Activated CD8-positive, alpha-beta memory T cell treated with anti-CD3 and anti-CD28 coated beads, Interleukin-2, amount 50 U/mL, for 1 hour (primary cell): ENCODE data around the gene SPATA25.
"Not testable (repeated sequence)": the region's sequence is repeated elsewhere in the genome, so short reads cannot be mapped to it uniquely, and the experiment has no call there.

Experiments used
- DNase-seq: peaks from one replicate; pipeline ENCODE4 v3.0.0-alpha.2; 2020; ENCODE audit errors: extremely low read depth

Gene SPATA25

DNA sequence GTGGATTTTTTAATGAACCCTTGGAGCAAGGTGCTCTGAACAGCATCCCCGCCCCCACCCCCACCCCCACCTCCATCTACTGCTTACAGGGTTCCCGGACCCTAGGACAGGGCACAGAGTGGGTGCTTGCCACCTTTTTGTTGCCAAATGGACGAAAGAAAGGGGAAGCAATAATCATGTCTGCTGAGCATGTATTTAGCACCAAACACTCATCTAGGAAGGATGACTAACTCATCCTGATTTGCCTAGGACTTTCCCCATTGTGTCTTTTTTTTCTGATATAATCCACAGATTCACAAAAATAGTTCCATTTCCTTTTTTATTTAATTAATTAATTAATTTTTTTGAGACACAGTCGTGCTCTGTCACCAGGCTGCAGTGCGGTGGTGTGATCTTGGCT, 25.7 kb upstream of the SPATA25 start:
- no peak for DNase-seq

DNA sequence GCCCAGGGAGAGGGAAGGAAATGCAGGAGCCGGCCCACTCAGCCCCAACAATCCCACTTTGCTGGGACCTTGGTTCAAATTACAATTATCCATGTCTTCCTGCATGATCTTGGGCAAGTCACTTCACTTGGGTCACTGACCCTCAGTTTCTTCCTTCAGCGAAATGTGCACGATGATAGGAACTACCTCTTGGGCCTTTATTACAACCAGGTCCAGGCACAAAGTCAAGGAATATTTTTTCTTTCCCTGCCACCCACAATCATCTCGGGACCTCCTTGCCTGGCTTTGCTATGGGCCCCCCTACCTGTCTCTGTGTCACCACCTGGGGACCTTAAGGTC, 24.9 kb upstream of the SPATA25 start:
- no peak for DNase-seq

DNA sequence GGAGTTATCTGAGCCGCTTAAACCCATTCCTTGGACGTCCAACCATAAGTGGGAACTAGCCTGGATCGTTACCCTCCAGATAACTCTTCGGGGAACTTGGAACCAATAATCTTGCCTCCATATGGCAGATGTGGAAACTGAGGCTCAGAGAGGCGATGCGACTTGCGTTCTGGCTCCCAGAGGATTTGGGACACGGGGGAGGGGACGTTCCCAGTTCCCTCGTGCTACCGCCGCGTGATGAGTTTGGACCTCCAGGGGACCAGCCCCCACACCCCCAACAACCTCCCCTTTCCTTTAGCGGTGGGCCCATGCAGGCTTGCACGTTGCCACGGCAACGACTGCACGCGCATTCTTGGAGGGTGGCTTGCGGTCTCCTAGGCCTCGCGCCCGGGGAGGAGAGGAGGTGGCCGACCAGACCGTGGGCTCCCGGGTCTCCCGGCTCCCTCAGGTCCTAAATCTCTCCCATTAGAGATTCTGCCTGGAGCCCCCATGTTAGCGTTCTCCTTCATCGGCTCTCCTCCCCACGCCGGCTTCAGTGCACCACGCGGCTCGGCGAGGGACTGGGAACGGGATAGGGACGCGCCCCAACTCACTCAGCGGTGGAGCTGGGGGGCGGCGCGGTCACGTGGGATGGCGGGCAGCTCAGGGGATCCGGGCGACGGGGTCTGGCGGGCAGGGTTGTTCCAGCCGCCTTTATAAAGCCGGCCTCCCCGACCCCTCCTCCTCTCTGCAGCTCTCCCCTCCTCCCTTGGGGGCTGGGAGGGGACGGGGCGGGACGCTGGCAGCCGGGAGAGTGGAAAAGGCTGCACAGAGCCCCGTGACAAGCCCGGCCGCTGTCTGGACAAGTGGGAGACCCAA, 24.3 kb upstream of the SPATA25 start, which contains the start of gene PLTP:
Gene PLTP (minus strand): TSS at position 670 of the 858 bp plus-strand sequence. CDS start 703 bp downstream, outside the sequence.
- DNase-seq: no peak

DNA sequence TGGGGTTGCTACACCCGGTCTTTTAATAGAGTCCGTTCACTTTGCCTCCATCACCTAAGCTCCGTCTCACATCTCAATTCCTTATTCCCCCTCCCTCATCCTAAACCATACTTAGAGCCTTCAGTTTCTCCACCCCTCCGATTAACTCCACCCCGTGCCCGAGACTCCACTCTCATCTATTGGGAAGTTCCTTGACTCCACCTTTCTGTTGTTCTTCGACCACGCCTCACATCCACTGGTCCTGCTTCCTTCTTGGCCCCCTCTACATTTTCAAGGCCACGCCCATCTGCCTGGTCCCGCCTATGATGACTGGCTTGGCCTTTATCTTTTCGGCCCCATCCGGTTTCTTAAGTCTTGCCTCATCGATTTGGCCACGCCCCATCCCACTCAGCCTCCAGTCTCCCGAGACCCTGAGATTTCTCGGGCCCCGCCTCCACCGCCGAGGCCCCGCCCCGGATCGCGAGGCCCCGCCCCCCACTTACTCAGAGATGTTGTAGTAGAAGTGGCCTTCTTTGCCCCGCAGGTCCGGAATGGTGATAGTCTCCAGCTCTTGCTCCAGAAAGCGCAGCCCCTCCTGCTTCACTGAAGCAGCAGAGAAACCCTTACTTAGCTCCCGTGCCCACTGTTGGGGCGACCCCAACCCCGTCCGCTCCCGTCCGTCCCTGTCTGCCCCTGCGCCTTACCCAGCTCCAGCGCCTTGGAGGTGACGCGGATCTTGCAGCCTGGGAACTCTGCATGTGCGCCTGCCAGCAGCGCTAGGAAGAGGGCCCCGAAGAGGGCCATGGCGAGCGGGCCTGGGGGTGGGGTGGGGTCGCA, 23.5 kb upstream of the SPATA25 start:
- peak; percentile 63 for DNase-seq

DNA sequence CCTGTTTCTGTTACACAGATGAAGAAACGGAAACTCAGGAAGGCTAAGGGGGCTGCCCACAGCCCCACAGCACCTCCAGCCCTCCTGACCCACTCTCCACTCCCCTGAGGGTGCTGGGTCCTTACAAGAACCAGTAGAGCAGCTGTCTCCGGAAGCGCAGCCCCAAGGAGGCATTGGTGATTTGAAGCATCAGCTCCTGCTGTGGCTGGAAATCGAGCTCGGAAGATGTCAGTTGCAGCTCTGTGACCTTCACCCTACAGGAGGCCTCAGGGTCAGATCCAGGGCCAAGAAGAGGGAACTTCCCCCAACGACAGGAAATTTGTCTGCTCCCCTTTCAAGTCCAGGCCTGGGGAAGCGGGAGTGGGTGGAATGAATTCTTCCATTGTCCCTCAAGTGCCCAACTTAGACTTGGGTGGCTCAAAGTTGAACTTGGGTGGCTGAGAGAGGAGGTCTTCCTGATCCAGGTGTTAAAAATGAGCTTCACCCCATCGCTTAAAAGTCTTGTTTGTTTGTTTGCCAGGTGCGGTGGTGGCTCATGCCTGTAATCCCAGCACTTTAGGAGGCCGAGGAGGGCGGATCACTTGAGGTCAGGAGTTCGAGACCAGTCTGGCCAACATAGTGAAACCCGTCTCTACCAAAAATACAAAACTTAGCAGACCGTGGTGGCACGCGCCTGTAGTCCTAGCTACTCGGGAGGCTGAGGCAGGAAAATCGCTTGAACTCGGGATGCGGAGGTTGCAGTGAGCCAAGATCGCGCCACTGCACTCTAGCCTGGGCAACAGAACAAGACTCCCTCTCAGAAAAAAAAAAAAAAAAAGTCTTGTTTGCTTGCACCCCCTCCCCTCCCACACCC, 22.6 kb upstream of the SPATA25 start:
- no peak for DNase-seq

DNA sequence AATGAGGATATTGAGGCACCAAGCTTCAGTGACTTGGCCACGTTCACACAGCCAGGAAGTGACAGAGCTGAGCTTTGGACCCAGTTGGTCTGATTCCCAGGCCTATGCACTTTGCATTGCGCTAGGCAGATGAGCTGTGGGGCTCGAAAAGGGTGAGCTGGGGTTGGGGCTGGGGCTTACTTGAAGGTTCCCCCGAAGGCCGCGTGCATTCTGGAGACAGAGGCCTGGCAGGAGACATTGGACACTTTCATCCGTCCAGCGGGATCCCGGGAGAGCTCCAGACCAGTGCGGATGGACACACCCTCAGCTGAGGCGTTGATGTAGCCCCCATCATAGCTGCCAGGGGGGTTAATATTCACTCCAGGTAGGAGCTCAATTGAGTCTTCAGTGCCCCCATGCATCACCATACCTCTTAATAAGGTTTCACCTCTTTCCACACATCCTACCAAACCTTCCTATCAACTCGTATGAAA, 21.9 kb upstream of the SPATA25 start:
- DNase-seq: no peak

DNA sequence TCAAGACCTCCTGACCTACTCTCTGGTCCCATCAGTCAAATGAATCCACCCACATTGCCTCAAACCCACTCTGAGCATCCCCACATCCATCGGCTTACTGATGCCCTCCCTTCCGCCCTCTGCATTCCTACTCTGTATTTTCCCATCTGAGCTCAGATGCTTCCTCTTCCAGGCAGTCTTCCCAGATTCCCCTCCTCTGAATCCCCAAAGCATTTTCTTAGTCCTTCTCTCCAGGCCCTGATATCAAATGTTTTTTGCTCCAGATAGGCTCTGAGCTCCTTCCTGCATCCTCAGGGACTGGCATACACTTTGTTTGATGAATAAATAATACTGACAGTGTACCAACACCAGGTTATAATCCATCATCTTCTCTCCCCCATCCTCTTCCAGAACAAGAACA, 20.7 kb upstream of the SPATA25 start:
- DNase-seq: no peak

DNA sequence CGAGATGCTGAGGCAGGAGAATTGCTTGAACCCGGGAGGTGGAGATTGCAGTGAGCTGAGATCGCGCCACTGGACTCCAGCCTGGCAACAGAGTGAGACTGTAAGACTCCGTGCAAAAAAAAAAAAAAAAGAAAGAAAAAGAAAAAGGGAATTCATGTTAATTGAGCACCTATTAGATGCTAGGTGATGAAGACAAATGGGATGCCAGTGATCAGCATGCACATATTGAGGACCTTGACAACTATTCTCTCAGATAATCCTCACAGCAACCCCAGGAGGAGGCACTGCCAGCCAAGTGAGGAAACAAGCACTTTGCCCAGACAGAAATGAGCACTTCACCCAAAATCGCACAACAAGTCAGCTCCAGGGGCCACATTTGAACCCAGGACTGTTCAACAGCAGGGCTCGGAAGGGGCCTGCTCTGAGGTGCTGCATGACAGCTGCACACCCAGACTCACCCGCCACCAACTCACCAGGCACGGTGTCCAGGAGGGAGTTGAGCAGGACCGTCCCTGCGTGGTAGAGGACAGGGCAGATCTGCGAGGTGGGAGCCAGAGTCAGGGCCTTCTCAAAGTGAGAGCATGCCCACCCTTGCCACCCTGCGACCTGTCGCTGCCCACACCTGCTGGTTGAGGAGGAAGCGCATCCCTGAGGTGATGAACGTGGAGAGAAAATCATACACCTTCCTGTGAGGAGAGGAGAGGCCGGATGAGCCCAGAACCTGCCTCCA, 20.0 kb upstream of the SPATA25 start:
- no peak for DNase-seq

DNA sequence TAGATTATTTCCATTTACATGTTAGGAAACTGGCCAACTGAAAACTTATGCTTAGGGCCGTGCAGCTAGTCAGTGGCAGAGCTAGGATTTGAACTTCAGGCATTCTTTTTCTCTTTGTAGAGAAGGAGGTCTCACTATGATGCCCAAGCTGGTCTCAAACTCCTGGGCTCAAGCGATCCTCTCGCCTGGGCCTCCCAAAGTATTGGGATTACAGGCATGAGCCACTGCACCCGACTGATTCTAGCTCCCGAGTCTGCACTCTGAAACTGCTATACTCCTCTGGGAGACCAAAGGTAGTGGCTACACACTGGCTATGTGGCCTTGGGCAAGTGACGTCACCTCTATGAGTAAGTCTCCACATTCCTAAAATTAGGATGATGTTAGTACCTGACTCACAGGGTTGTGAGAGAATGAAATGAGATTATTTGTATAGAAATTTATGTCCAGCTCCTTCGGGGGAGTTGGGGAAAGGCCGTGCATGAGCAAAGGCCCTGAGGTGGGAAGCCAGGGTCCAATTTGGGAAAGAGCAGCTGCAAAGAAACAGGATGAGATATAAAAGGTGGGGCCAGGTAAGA, 18.2 kb upstream of the SPATA25 start:
- no peak for DNase-seq

DNA sequence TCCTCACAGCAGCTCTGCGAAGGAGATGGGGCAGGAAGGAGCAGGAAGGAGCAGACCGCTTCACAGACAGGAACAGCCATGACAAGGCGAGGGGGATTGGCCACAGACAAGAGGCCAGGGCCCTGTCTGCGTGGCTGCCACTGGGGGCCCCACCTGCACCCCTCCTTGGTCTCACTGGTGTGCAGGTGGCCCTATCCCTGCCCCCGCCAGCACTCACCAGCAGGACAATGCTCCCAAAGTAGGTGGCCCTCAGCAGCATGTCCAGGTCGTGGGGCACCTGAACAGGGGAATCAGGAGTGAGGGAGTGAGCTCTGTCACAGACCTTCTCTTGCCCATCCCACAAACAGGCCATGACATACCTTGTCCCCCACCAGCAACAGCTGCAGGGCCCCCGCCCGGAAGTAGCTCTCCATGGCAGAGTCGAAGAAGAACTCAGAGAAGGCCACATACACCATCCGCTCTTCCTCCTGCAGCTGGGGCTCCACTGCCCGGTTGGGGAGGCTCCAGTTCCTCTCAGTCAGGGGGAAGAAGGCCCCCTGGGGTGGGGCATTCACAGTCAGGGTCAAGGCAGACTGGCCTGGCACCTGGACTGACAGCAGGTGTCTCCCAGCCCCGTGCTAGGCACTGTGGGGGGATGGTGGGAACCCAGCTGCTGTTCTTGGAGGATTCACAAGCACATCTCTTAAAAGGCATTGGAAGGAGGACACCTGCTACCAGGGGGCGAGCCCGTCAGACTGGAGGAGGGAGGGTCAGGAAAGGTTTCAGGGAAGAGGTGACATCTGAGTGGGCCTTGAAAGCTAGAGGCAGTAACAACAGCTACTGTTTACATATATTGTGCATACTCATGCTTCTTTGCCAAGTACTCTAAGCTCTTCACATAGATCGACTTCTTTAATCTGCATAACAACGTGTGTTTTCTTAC, 17.4 kb upstream of the SPATA25 start:
- no peak for DNase-seq

DNA sequence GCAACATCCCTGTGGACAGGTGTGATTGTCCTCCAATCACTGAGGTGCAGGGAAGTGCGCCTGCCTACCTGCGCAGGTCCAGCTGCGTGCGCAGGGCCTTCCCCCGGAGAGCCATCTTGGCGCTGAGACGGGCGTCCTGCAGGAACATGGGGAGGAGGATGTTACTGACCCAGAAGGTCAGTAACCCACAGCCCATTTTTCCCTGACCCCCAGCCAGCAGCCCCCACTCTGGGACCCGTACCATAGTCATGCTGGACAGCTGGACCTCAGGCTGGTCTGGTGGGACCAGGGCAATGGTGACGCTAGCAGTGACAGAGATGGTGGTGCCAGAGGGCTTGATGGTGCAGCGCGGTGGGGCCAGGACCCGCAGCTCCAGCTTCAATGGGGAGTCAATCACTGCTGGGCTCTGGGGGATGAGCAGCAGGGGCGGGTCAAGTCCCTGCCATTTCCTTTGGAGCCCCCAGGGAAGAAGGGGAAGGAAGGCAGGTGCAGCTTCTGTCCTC, 14.8 kb upstream of the SPATA25 start:
- DNase-seq: no peak

DNA sequence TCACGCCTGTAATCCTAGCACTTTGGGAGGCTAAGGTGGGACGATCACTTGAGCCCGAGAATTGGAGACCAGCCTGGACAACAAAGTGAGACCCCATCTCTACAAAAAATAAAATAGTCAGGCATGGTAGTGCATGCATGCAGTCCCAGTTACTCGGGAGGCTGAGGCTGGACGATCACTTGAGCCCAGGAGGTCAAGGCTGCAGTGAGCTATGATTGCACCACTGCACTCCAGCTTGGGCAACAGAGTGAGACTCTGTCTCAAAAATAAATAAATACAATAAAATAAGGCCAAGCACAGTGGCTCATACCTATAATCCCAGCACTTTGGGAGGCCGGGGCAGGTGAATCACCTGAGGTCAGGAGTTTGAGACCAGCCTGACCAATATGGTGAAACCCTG, 13.9 kb upstream of the SPATA25 start:
- DNase-seq: not testable (repeated sequence)

DNA sequence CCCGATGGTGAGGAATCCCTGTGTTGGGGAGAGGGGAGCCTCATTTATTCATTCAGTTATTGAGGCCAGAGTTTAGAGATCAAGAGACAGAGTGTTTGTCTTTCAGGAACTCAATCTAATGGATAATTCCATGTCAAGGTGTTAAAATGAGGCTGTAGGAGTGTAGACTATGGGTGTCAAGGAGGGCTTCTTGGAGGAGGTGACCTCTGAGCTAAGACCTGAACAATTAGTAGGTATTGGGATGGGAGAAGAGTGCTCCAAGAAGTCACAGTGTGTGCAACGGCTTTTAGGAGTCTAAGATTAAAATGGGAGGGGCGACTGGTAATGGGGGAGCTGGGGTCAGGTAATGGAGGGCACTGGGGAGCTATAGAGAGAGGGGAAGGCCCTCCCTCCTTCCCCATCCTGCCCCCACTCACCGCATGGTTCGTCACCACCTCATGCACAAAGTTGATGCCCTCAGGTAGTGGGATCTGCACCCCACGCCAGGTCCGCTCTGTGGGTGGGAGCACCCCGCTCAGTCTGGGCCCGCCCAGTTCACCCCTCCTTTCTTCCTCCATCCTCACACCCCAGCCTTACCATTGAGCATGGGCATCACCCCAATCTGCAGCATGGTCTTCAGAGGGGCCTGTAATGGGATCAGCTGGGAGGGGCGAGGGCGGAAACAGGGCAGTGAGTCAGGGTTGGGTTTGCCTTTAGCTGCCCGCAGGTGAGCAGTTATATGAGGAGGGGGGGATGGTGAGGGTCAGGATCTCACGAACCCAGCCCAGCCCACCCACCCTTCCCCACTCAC, 11.8 kb upstream of the SPATA25 start:
- DNase-seq: no peak

DNA sequence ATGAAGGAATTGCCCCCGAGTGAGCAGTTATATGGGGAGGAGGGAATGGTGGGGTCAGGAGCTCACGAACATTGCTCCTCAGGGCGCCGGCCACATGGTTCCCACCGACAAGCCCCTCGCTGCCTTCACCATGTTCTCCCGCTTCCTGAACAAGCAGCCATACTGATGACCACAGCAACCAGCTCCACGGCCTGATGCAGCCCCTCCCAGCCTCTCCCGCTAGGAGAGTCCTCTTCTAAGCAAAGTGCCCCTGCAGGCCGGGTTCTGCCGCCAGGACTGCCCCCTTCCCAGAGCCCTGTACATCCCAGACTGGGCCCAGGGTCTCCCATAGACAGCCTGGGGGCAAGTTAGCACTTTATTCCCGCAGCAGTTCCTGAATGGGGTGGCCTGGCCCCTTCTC, 10.9 kb upstream of the SPATA25 start:
- no peak for DNase-seq

DNA sequence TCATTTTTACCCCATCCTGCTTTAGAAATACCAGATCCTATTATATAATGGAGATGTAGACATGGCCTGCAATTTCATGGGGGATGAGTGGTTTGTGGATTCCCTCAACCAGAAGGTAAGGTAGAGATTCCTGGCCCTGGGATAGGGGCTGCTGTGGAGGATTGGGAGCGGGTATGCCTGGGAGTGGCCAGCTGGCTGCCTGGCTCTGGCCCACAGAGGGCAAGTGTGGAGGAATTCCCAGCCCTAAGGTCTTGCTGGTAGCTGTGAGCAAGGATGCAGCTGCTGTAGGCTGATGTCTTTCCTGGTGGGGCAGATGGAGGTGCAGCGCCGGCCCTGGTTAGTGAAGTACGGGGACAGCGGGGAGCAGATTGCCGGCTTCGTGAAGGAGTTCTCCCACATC, 10.3 kb upstream of the SPATA25 start:
- DNase-seq: no peak

DNA sequence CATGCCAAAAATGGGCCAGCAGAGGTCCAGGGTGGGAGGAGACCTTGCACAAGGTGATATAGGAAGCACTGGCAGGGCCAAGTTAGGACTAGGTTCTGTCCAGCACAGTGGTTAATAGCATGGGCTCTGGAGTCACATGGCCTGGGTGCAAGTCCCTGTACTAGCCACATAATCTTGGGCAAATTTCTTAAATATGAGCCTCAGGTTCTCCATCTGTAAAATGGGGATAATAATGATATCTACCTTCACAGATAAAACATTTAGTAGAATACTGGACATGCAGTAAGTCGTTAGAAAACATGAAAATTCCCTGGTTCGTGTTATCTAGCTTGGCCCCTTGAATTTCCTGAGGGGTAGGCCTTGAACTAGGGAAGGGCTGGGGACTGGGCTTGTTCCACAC, 9.9 kb upstream of the SPATA25 start:
- DNase-seq: no peak

DNA sequence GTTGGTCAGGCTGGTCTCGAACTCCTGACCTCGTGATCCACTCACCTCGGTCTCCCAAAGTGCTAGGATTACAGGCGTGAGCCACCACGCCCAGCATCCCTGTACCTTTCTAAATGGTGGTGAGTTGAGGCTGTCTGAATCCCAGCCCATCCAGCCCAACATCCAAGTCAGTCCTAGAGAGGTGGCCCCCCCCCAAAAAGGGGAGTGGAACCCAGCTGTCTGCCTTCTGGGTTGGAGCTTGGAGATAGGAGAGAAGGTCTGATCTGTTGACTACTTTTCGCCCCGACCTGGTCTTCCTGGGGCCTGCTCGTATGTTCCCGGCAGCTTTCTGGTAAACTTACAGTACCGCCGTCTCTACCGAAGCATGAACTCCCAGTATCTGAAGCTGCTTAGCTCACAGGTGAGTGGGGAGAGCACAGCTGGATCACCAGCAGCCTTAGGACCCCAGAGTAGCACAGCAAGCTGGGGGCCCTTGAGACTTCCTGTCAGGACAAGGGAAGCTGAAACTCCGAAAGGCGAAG, 9.3 kb upstream of the SPATA25 start:
- no peak for DNase-seq

DNA sequence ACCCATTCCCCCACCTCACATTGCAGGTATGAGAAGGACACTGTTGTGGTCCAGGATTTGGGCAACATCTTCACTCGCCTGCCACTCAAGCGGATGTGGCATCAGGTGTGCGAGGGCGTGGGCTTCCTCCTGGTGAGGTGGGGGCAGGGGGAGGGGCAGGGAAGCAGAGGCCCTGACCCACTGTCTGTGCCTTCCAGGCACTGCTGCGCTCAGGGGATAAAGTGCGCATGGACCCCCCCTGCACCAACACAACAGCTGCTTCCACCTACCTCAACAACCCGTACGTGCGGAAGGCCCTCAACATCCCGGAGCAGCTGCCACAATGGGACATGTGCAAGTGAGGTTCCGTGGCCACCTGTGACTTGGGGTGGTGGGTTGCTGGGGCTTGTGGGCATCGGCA, 7.4 kb upstream of the SPATA25 start:
- DNase-seq: no peak

DNA sequence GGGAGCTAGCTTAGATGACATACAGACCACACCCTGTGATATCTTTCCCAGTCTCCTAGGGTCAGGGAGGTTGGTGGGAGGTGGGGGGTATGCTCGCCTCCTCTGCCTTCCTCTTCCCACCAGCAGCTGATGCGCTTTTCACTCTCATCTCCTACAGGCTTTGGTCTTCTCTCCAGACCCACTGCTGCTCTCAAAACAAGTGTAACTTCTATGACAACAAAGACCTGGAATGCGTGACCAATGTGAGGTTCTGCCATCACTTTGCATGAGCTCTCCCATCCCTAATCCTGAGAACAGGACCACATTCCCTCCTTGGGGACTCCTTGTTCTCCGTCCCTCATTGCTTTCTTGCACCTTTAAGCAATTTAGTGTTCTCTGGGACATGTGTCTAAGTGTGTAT, 6.4 kb upstream of the SPATA25 start:
- no peak for DNase-seq
